Activated CD8-positive, alpha-beta T cell treated with anti-CD3 and anti-CD28 coated beads, Interleukin-2, amount 10 ng/mL, durations not matched to agents 7 days and 5 days (primary cell): ENCODE results near the gene CHRM2. TPM values are rescaled to one million over a fixed set of nuclear protein-coding genes. Genes with fewer than 3 reads are reported as not detected.
"Not testable (repeated sequence)": the region's sequence is repeated elsewhere in the genome, so short reads cannot be mapped to it uniquely, and the experiment has no call there.

Experiments used
- ATAC-seq: fragments of 150-1000 bp; cut with Tn5 transposase; one replicate; pipeline ENCODE4 v1.10.0; 2021; ENCODE audit warnings: moderate library complexity
- CTCF ChIA-PET: fragments of 350-600 bp; sonication (Branson Sonifier 250); formaldehyde crosslinking; loops from one replicate; lab custom pipeline; 2021; ENCODE audit warnings: antibody characterized with exemption; lab: Charles Lee
- POLR2A ChIA-PET: fragments of 350-600 bp; sonication (Branson Sonifier 250); formaldehyde crosslinking; loops from one replicate; lab custom pipeline; 2021; ENCODE audit warnings: antibody characterized with exemption; lab: Charles Lee
- DNase-seq: peaks from one replicate; pipeline ENCODE4 v3.0.0-alpha.2; 2020
- H3K27ac Mint-ChIP-seq: one replicate; pipeline ENCODE4 v1.8.0; 2021; ENCODE audit warnings: mild to moderate bottlenecking, mixed read lengths
- H3K27me3 Mint-ChIP-seq: one replicate; pipeline ENCODE4 v1.8.0; 2021; ENCODE audit warnings: low read depth, mixed read lengths
- H3K36me3 Mint-ChIP-seq: one replicate; pipeline ENCODE4 v1.8.0; 2021; ENCODE audit warnings: low read depth, mixed read lengths
- H3K4me1 Mint-ChIP-seq: one replicate; pipeline ENCODE4 v1.8.0; 2021; ENCODE audit warnings: low read depth, mixed read lengths
- H3K4me3 Mint-ChIP-seq: one replicate; pipeline ENCODE4 v1.8.0; 2021; ENCODE audit warnings: mild to moderate bottlenecking, mixed read lengths
- H3K9me3 Mint-ChIP-seq: one replicate; pipeline ENCODE4 v1.8.0; 2022; ENCODE audit warnings: mixed read lengths; ENCODE audit not compliant: insufficient read depth
- total RNA-seq, 2 experiments: library from RNA; stranded (reverse); gene quantifications; one replicate each; pipeline ENCODE4 v1.2.3, GENCODE V29; 2021

The CHRM2 gene
- not detected for total RNA-seq

DNA sequence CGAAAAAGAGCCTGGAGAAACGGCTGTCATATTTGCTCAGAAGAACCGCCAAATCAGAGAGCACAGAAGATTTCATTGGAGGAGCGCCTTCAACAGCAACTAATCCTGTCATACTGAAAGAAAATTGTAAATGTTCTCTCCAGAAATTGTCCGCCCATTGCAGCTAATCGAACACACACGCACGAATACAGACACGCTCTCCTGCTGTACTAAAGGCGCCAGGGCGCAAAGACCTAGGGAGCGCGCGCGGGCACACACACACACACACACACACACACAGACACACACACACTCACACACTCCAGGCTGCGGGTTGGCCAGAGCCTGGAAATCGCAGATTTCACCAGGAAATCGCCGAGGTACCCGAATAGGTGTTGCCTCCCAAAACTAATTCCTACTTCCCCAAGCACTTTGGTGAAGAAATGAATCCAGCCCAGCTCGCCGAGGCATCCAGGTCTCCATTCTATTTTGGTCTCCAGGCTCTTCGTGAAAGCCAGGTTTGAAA lies at the start of gene CHRM2:
Gene CHRM2, plus strand, starts transcription at position 157 of the 505 bp plus-strand sequence. CDS start 146,214 bp downstream, outside the sequence.
- Mint-ChIP-seq H3K36me3 (peaks cover 2% of the 10 kb centered on the region), H3K4me3 (no peak within 1 kb of the TSS), H3K9me3 (no peaks in the 10 kb centered on the region), H3K27me3 (peaks cover 34% of the 10 kb centered on the region), H3K4me1 (no peaks in the 10 kb centered on the region), H3K27ac (no peak within 1 kb of the TSS)
- CTCF ChIA-PET = no interaction called here
- POLR2A ChIA-PET = no interaction called here
- DNase-seq (no peak), ATAC-seq (no peak)

DNA sequence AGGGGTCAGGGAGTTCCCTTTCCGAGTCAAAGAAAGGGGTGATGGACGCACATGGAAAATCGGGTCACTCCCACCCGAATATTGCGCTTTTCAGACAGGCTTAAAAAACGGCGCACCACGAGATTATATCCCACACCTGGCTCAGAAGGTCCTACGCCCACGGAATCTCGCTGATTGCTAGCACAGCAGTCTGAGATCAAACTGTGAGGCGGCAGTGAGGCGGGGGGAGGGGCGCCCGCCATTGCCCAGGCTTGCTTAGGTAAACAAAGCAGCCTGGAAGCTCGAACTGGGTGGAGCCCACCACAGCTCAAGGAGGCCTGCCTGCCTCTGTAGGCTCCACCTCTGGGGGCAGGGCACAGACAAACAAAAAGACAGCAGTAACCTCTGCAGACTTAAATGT lies 37.1 kb upstream of the CHRM2 start:
- H3K27me3 Mint-ChIP-seq, DNase-seq, ATAC-seq, H3K4me3 Mint-ChIP-seq, H3K4me1 Mint-ChIP-seq, H3K27ac Mint-ChIP-seq, H3K36me3 Mint-ChIP-seq, CTCF ChIA-PET, H3K9me3 Mint-ChIP-seq, POLR2A ChIA-PET: not testable (repeated sequence)

DNA sequence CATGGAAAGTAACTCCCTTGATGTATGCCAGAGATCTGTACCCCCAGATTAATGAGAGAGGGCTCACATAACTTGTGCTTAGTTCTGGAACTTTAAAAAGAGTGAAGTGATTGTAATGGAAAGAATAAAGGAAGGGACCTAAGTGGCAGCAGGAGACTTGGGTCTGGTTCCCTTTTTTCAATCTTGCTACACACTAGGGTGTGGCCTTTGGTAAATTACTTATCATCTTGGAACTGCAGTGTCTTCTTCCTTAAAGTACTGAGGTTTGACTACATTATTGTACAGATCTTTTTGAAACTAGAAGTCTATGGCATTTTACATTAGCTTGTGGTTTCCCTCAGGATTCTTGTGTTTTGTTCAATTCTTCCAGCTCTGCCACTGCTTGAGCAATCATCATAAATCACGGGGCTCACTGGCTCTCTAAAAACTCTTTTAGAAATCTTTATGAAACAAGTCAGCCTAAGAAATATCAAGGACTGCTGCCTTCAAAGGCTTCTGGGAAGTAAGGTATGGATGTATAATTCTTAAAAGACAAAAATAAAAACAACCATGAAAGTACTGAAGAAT lies 22.5 kb upstream of the CHRM2 start:
- DNase-seq (no peak), ATAC-seq (no peak)
- H3K27ac Mint-ChIP-seq = no peak overlapping the region
- no peaks in the 10 kb centered on the region for H3K36me3 Mint-ChIP-seq
- no peak overlapping the region for H3K4me3 Mint-ChIP-seq
- H3K27me3 Mint-ChIP-seq = no peaks in the 10 kb centered on the region
- H3K4me1 Mint-ChIP-seq = no peaks in the 10 kb centered on the region
- peaks cover 3% of the 10 kb centered on the region for H3K9me3 Mint-ChIP-seq
- POLR2A ChIA-PET = no interaction called here
- CTCF ChIA-PET = no interaction called here

DNA sequence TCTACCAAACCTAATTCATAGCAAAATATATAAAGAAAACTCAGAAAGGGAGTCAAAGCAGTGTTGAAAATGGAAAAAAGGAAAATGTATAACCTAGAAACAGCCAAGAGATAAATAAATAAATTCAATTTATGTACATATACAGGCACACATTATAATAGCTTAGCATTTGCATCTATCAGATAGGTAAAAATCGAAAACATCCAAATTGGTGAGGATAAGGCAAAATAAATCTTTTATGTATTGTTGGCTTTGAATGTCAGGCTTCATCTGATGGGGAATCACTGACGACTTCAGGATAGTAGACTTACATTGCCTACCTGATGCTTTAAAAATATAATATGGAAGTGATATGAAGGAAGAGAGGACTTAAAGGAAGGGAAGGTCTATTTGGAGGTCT lies 20.6 kb upstream of the CHRM2 start:
- Mint-ChIP-seq H3K27ac (no peak overlapping the region), H3K4me1 (no peaks in the 10 kb centered on the region), H3K9me3 (peaks cover 3% of the 10 kb centered on the region), H3K4me3 (no peak overlapping the region), H3K36me3 (no peaks in the 10 kb centered on the region), H3K27me3 (no peaks in the 10 kb centered on the region)
- ATAC-seq = no peak
- ChIA-PET CTCF (no interaction called here), POLR2A (no interaction called here)
- no peak for DNase-seq

DNA sequence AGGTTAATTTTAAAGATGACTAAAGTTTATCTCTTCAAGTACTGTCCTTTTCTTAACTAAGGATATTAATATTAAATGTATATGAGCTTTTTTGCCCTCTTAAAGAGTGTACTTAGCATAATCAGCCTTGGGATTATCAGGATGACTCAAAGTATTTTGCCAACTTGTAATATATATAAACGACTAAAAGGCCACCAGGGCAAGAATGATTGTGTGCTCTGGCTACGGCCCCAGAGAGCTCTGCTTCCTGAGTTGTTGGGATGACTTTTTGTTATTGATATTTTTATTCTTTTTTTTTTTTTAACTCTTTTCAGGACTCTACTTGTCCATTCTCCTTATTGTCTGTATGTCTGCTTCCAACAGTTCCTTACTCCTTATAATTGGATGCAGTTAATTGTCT lies 14.8 kb upstream of the CHRM2 start:
- POLR2A ChIA-PET = no interaction called here
- CTCF ChIA-PET = no interaction called here
- DNase-seq (no peak), ATAC-seq (no peak)
- H3K4me1 Mint-ChIP-seq = no peaks in the 10 kb centered on the region
- no peaks in the 10 kb centered on the region for H3K9me3 Mint-ChIP-seq
- H3K27ac Mint-ChIP-seq = no peak overlapping the region
- no peaks in the 10 kb centered on the region for H3K36me3 Mint-ChIP-seq
- no peaks in the 10 kb centered on the region for H3K27me3 Mint-ChIP-seq
- no peak overlapping the region for H3K4me3 Mint-ChIP-seq

DNA sequence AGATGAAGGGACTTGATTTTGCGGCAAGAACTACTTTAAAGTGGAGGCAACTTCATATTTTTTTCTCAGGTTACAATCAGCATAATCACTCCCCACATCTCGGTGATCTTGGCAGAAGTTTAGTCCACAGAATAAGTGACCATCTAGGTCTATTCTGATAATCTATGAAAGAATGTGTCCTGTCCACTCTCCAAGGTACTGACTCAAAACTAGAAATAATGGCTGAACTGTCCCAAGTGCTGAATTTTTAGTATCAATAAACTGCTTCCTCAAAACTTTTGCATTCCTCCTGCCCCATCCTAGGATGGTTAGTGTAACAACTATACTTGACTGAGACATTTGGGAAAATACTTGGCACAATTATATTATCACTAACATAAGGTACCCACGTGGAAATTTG lies 10.9 kb upstream of the CHRM2 start:
- no peaks in the 10 kb centered on the region for H3K9me3 Mint-ChIP-seq

DNA sequence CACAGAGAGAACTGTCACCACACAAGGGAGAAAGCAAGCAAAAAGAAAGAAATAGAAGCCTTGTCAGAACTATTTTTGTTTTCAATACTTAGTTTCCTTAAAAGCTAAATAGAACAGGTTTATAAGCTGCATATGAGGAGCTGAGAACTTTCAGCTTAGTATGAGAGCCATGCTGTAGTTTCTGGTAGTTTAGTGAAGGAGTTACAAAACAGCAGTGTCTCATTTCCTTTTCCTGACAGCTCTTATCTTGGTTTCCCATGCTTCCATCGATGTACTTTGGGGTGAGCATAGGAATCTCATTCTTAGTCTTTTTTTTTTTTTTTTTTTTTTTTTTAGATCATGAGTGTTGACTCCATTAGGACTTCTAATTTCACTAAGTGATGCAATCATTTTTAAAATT lies 8.6 kb upstream of the CHRM2 start:
- no peak for DNase-seq
- POLR2A ChIA-PET = no interaction called here
- no peaks in the 10 kb centered on the region for H3K27me3 Mint-ChIP-seq
- no peak overlapping the region for H3K4me3 Mint-ChIP-seq
- no peaks in the 10 kb centered on the region for H3K4me1 Mint-ChIP-seq
- H3K36me3 Mint-ChIP-seq = no peaks in the 10 kb centered on the region
- no peak for ATAC-seq
- CTCF ChIA-PET = no interaction called here
- no peak overlapping the region for H3K27ac Mint-ChIP-seq
- no peaks in the 10 kb centered on the region for H3K9me3 Mint-ChIP-seq

More for the DNA sequence above, 10.9 kb upstream of the CHRM2 start:
- no peak for ATAC-seq
- Mint-ChIP-seq H3K36me3 (no peaks in the 10 kb centered on the region), H3K27me3 (no peaks in the 10 kb centered on the region), H3K27ac (no peak overlapping the region), H3K4me1 (no peaks in the 10 kb centered on the region), H3K4me3 (no peak overlapping the region)
- ChIA-PET POLR2A (no interaction called here), CTCF (no interaction called here)
- no peak for DNase-seq

DNA sequence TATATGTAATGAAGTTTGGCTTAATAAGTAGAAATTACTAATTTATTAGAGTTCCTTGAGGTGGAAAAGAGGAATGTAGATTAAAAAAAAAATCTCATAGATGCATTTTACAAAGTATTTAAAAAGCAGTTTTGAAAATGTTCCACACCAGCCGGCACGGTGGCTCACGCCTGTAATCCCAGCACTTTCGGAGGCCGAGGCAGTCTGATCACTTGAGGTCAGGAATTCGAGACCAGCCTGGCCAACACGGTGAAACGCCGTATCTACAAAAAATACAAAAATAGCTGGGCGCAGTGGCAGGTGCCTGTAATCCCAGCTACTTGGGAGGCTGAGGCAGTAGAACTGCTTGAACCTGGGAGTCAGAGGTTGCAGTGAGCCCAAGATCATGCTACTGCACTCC lies 3.2 kb upstream of the CHRM2 start:
- H3K4me3 Mint-ChIP-seq = no peak overlapping the region
- H3K36me3 Mint-ChIP-seq = no peaks in the 10 kb centered on the region
- CTCF ChIA-PET = no interaction called here
- POLR2A ChIA-PET = no interaction called here
- peaks cover 13% of the 10 kb centered on the region for H3K27me3 Mint-ChIP-seq
- no peak overlapping the region for H3K27ac Mint-ChIP-seq
- no peak for ATAC-seq
- no peaks in the 10 kb centered on the region for H3K4me1 Mint-ChIP-seq
- no peaks in the 10 kb centered on the region for H3K9me3 Mint-ChIP-seq
- no peak for DNase-seq

DNA sequence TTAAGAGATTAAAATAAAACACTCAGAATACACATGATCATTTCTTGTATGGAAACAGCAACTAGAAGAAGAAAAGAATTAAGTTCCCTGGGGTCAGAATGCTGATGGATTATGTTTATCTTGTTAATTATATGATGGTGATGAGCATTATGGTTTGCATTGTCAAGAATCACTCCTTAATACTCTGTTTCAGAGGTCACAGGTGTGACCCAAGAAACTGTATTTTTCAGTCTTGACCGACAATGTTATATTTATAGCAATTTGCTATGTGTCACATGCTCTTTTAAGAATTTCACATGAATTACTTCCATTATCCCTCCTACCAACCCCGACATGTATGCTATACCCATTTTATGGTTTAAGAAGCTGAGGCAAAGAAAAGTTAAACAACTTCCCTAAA lies 2.7 kb upstream of the CHRM2 start:
- ChIA-PET POLR2A (no interaction called here), CTCF (no interaction called here)
- no peak for DNase-seq
- H3K4me3 Mint-ChIP-seq = no peak overlapping the region
- no peaks in the 10 kb centered on the region for H3K4me1 Mint-ChIP-seq
- H3K27ac Mint-ChIP-seq = no peak overlapping the region
- H3K36me3 Mint-ChIP-seq = peaks cover 2% of the 10 kb centered on the region
- ATAC-seq = no peak
- no peaks in the 10 kb centered on the region for H3K9me3 Mint-ChIP-seq
- H3K27me3 Mint-ChIP-seq = peaks cover 18% of the 10 kb centered on the region

DNA sequence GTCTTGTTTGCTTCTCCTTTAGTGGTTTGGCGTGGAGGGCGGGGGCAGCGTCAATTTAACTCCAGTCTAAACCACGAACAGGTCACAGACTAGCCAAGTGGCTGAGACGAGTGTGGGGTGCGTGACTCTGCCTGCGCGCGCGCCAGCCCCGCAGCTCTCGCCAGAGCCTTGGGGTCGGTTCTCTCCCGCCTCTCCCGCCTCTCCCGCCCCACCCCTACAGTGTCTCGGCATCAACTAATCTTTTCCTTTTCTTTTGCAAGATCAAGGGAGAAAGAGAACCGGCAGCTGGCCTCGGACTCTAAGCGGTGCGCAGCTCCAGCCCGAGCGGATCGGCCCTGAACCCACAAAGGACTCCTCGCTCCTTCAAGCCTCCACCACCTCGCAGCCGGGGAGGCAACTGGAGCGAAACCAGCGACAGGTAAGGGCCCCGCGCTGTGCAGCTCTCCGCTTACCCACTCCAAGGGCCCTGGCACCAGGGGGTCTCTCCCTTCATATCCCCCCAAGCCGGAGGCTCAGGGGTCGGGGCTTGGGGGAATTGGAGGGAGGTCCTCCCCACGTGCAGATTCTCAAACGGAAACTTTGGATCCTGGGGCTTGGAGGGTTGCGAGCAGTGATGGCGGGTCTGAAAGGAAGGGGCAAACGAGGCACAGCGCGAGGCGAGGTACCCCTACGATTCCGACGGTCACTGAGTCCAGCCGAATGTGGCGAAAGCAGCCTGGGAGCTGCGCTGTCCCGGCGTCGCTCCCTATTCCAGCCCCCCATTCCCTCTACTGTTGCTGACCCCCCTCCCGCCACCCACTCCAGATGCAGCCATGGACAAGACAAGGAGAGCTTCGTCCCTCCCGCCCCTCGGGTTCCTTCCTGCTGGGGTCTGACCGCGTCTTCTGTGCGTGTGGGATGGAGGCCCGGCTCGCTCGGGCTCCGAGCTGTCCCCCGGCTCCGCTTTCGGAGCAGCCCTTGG lies 829 bp downstream of the CHRM2 start:
- H3K27me3 Mint-ChIP-seq = peaks cover 34% of the 10 kb centered on the region
- POLR2A ChIA-PET = no interaction called here
- H3K4me3 Mint-ChIP-seq = no peak overlapping the region
- H3K4me1 Mint-ChIP-seq = no peaks in the 10 kb centered on the region
- CTCF ChIA-PET = no interaction called here
- no peak for ATAC-seq
- no peak for DNase-seq
- no peaks in the 10 kb centered on the region for H3K9me3 Mint-ChIP-seq
- H3K36me3 Mint-ChIP-seq = peaks cover 2% of the 10 kb centered on the region
- H3K27ac Mint-ChIP-seq = no peak overlapping the region

DNA sequence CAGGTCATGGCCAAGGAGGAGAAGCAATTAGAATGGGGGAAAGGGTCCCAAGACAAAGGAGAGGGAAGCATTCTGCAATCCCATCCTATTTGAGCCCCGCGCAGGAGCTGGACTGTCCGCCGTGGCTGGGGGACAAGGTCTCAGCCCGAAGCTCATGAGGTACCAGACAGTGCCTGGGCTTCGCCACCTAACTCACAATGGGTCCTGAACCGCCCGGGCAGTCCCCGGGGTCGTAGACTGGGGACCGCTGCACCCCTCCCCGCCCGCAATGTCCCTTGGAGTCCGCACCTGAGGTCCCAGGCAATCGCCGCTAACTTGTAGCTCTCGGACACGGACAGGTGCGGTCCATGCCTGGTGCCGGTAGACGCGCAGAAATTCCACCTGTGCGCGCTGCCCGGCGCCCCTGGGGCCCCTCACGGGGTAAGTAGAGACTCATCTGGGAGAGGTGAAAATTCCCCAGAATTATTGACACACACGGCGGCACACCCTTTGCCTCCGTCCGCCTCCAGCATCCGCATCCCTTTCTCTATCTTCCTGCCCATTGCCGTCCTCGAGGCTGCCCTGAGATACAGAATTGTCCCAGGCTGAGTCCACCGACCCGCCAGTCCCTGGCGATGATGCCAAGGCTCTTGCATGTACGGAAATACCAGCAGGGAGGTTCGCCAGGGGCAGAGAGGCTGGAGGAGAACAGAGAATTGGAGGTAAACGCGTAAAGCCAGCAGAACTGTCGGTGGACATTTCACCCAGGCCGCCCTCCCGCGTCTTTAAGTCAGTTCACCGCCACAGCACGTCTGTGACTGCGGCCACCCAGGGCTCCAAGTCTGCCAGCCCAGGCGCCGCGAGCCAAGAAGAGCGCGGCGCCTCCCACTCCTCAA lies 1.8 kb downstream of the CHRM2 start:
- peaks cover 34% of the 10 kb centered on the region for H3K27me3 Mint-ChIP-seq
- no peak overlapping the region for H3K4me3 Mint-ChIP-seq
- CTCF ChIA-PET = no interaction called here
- no peak overlapping the region for H3K27ac Mint-ChIP-seq
- DNase-seq = no peak
- POLR2A ChIA-PET = no interaction called here
- peaks cover 2% of the 10 kb centered on the region for H3K36me3 Mint-ChIP-seq
- H3K4me1 Mint-ChIP-seq = no peaks in the 10 kb centered on the region
- no peak for ATAC-seq
- H3K9me3 Mint-ChIP-seq = no peaks in the 10 kb centered on the region
